OCI-LY1 (cell line): ENCODE results near the gene FATE1.

Source experiments
- EZH2 ChIP-seq: fragments of 200-600 bp; sonication (generic), shearing (Covaris generic); IDR thresholded peaks from 2 replicates; pipeline ENCODE4 v1.8.0; 2017; ENCODE audit warnings: borderline replicate concordance, mixed run types, mild to moderate bottlenecking, antibody characterized with exemption, low read length, moderate library complexity, mixed read lengths
- TF ChIP-seq, protein P1 (sequence below): fragments of 200-600 bp; sonication (generic), shearing (Covaris generic); IDR thresholded peaks from 2 replicates; pipeline ENCODE4 v1.5.1; 2017; ENCODE audit warnings: mild to moderate bottlenecking, antibody characterized with exemption, low read length, moderate library complexity, mixed read lengths

DNA sequence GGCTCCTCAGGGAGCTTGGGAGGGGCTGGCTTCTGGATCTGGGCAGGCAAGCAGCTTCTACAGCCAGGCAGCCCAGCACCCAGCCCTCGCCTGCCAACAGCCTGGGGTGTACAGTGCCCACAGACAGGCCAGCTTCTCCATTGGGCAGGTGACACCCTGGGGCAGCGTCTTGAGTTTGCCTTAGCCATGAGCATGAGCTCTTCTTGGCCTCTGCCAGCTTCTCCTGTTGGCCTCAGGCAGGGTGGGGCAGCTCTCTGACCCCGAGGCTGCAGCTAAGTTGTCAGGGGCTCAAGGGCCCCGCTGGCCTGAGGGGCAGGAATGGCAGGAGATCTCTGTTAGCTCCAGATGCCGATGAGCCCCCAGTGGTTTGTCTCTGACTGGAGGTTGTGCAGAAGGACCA is 10.9 kb downstream of the FATE1 start:
- no peak for TF ChIP-seq EZH2
- TF ChIP-seq, protein P1, sequence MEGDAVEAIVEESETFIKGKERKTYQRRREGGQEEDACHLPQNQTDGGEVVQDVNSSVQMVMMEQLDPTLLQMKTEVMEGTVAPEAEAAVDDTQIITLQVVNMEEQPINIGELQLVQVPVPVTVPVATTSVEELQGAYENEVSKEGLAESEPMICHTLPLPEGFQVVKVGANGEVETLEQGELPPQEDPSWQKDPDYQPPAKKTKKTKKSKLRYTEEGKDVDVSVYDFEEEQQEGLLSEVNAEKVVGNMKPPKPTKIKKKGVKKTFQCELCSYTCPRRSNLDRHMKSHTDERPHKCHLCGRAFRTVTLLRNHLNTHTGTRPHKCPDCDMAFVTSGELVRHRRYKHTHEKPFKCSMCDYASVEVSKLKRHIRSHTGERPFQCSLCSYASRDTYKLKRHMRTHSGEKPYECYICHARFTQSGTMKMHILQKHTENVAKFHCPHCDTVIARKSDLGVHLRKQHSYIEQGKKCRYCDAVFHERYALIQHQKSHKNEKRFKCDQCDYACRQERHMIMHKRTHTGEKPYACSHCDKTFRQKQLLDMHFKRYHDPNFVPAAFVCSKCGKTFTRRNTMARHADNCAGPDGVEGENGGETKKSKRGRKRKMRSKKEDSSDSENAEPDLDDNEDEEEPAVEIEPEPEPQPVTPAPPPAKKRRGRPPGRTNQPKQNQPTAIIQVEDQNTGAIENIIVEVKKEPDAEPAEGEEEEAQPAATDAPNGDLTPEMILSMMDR: no peak
